Measurements from ENCODE around the gene VMAC. TPM values are rescaled to one million over a fixed set of nuclear protein-coding genes. Genes with fewer than 3 reads are reported as not detected.

Gene VMAC
- total and polyA plus RNA-seq, 2 of the 13 experiments (the other 11 are each of a cell fraction or from before 2014, with no cell fraction given), result 2.4 TPM

DNA sequence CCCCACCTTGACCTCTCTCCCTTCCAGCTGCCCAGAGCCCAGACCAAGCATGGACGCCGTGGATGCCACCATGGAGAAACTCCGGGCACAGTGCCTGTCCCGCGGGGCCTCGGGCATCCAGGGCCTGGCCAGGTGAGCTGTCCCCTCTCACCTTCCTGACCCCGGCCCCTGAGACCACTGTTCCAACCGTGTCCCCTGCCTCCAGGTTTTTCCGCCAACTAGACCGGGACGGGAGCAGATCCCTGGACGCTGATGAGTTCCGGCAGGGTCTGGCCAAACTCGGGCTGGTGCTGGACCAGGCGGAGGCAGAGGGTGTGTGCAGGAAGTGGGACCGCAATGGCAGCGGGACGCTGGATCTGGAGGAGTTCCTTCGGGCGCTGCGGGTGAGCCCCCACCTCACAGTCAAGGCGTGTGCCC is 9.7 kb downstream of the VMAC start:
- intact Hi-C loops (cut with micrococcal nuclease; ENCODE audit: unreplicated experiment) (no loop called here), in situ Hi-C loops (cut with HindIII; ENCODE audit: extremely low pct_ligation_motif_present, low pct_unique_long_range_greater_than_20kb) (loop anchor here (5.0 kb wide), 1 partner anchor 38 kb away; no protein-coding TSS in a partner anchor)
- Histone ChIP-seq H3K4me2 (ENCODE audit: low read depth, low read length) (no peak overlapping the region), H3K27me3 (ENCODE audit: control insufficient read depth in 1 of 2, insufficient read depth in 2 of 2, low read length in 2 of 2) (no peaks in the 10 kb centered on the region), H3K27ac (ENCODE audit: extremely low read length, insufficient read depth, low read length) (peak overlapping the region; percentile 32), H3K36me3 (replicated peaks in 1 of 2; ENCODE audit: control insufficient read depth in 1 of 2, insufficient read depth in 2 of 2, low read length in 2 of 2) (peaks cover 19 to 29% of the 10 kb centered on the region in 2 experiments; a peak in 4 of 5 replicates), H3K4me1 (ENCODE audit: insufficient read depth, low read length) (peaks cover 63% of the 10 kb centered on the region), H3K79me2 (ENCODE audit: insufficient read depth, low read length) (no peaks in the 10 kb centered on the region), H3K9ac (ENCODE audit: insufficient read depth, low read depth, low read length) (0 out of 2 replicates have a peak overlapping the region, but pooled peaks have one; percentile 22), H3K9me3 (ENCODE audit: low read length) (no peaks in the 10 kb centered on the region), H2AFZ (ENCODE audit: low read length) (no peak overlapping the region), H4K20me1 (ENCODE audit: insufficient read depth, low read length) (no peaks in the 10 kb centered on the region), H3K4me3 (replicated peaks in 1 of 3; ENCODE audit: insufficient read depth in 1 of 3, low read depth in 2 of 3, low read length in 3 of 3) (no peak overlapping the region)
- WGBS (ENCODE audit: low lambda C conversion rate), result 94% methylated on average over 17 of the region's 22 CpGs
- no TSS peak for BruUV-seq (replicated peaks)
- no peak for FAIRE-seq
- ChIA-PET POLR2A (interaction anchor here (1.6 to 2.7 kb wide), 2 partner anchors 11 to 110 kb away, joined by 3 to 13 read pairs; partner anchors contain the start of genes NDUFA11 and VMAC), CTCF (ENCODE audit: low intra/inter-chr PET ratio, low total read pairs) (no interaction called here)
- ATAC-seq, result no peak
- no peak for DNase-seq (ENCODE audit: low spot score)
- TF ChIP-seq ZFX (CRISPR knock-in tag; IDR thresholded peaks at IDR 0.05; ENCODE audit: low read depth) (0 out of 2 replicates have a peak, but pooled peaks have one; percentile 10), SIN3A (IDR thresholded peaks at IDR 0.05; ENCODE audit: borderline replicate concordance, low read depth, low read length) (no peak), ZNF724P (CRISPR knock-in tag; IDR thresholded peaks at IDR 0.05; ENCODE audit: borderline replicate concordance) (no peak), TAF15 (IDR thresholded peaks at IDR 0.05; ENCODE audit: low read depth, low read length, poor library complexity, severe bottlenecking) (no peak), FOXA3 (CRISPR knock-in tag; IDR thresholded peaks at IDR 0.05) (no peak), ESRRA (CRISPR knock-in tag; IDR thresholded peaks at IDR 0.05; ENCODE audit: low read depth) (no peak), TARDBP (CRISPR knock-in tag; IDR thresholded peaks at IDR 0.05) (no peak), ZNF773 (CRISPR knock-in tag; IDR thresholded peaks at IDR 0.05; ENCODE audit: borderline replicate concordance) (no peak), POLR2G (IDR thresholded peaks at IDR 0.05; ENCODE audit: low read depth, low read length) (peak; percentile 16; the same call in 1 of the 2 replicates), POGK (CRISPR knock-in tag; conservative IDR thresholded peaks at IDR 0.05) (no peak), SP4 (CRISPR knock-in tag; IDR thresholded peaks at IDR 0.05) (no peak), ZNF512 (CRISPR knock-in tag; IDR thresholded peaks at IDR 0.05) (no peak), ARID3A (IDR thresholded peaks at IDR 0.05; ENCODE audit: low read depth, low read length) (no peak)
- TF ChIP-seq, protein P1, sequence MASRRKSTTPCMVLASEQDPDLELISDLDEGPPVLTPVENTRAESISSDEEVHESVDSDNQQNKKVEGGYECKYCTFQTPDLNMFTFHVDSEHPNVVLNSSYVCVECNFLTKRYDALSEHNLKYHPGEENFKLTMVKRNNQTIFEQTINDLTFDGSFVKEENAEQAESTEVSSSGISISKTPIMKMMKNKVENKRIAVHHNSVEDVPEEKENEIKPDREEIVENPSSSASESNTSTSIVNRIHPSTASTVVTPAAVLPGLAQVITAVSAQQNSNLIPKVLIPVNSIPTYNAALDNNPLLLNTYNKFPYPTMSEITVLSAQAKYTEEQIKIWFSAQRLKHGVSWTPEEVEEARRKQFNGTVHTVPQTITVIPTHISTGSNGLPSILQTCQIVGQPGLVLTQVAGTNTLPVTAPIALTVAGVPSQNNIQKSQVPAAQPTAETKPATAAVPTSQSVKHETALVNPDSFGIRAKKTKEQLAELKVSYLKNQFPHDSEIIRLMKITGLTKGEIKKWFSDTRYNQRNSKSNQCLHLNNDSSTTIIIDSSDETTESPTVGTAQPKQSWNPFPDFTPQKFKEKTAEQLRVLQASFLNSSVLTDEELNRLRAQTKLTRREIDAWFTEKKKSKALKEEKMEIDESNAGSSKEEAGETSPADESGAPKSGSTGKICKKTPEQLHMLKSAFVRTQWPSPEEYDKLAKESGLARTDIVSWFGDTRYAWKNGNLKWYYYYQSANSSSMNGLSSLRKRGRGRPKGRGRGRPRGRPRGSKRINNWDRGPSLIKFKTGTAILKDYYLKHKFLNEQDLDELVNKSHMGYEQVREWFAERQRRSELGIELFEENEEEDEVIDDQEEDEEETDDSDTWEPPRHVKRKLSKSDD (CRISPR knock-in tag; IDR thresholded peaks at IDR 0.05; ENCODE audit: low read depth), result no peak
